LNCaP clone FGC (cell line): ENCODE data around the gene SGO2.
A peak's percentile ranks its signal among the peaks of the same experiment; 100 is the strongest.

Experiments used
- DNase-seq: peaks from one replicate; pipeline ENCODE4 v3.0.0-alpha.2; 2011; ENCODE audit warnings: low read depth
- H3K4me3 ChIP-seq: 2 replicates; pipeline ENCODE4 v1.5.1; 2011; ENCODE audit warnings: mild to moderate bottlenecking, low read depth, low read length, control low read depth
- TF ChIP-seq, protein P1 (sequence below): IDR thresholded peaks from 2 replicates; pipeline ENCODE4 v1.5.1; 2012; ENCODE audit warnings: mild to moderate bottlenecking; ENCODE audit not compliant: control insufficient read depth, insufficient read depth; ENCODE audit errors: extremely low read depth

SGO2 gene

DNA sequence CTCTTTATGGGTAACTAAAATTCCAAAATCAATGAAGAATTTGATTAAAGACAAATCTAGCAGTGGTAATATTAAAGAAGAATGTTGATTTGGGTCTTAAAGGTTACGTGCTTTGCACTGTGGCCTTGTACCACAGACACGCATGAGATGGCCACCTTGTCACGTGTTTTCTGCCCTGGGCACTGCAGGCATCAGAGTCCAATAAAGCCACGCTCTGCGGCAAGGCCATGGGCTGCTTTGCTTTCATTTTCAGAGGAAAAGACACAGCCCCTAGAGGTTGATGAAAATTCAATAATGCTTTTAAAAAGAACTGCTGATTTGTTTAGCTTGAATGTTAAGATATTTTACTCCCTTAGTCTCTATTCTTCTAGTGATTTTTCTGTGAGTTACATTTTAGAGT is 90.2 kb downstream of the SGO2 start:
- TF ChIP-seq, protein P1, sequence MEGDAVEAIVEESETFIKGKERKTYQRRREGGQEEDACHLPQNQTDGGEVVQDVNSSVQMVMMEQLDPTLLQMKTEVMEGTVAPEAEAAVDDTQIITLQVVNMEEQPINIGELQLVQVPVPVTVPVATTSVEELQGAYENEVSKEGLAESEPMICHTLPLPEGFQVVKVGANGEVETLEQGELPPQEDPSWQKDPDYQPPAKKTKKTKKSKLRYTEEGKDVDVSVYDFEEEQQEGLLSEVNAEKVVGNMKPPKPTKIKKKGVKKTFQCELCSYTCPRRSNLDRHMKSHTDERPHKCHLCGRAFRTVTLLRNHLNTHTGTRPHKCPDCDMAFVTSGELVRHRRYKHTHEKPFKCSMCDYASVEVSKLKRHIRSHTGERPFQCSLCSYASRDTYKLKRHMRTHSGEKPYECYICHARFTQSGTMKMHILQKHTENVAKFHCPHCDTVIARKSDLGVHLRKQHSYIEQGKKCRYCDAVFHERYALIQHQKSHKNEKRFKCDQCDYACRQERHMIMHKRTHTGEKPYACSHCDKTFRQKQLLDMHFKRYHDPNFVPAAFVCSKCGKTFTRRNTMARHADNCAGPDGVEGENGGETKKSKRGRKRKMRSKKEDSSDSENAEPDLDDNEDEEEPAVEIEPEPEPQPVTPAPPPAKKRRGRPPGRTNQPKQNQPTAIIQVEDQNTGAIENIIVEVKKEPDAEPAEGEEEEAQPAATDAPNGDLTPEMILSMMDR: no peak
- DNase-seq: no peak
- H3K4me3 ChIP-seq: no peak overlapping the region

- DNase-seq: no peak
- no peak overlapping the region for H3K4me3 ChIP-seq
- TF ChIP-seq, protein P1: no peak
Observed at GRCh38 chr2:200616656-200617055, 90.6 kb downstream of the SGO2 start.

GRCh38 chr2:200617156-200618053 is 91.4 kb downstream of the SGO2 start:
- no peak for DNase-seq
- TF ChIP-seq, protein P1: no peak
- no peak overlapping the region for H3K4me3 ChIP-seq

- DNase-seq: no peak
- no peak overlapping the region for H3K4me3 ChIP-seq
- TF ChIP-seq, protein P1: no peak
Observed at GRCh38 chr2:200618054-200618419, 92.0 kb downstream of the SGO2 start.

GRCh38 chr2:200618590-200619021 is 92.6 kb downstream of the SGO2 start:
- no peak for DNase-seq
- H3K4me3 ChIP-seq: no peak overlapping the region
- TF ChIP-seq, protein P1: peak; percentile 41

GRCh38 chr2:200619279-200619678 is 93.3 kb downstream of the SGO2 start:
- no peak overlapping the region for H3K4me3 ChIP-seq
- no peak for DNase-seq
- TF ChIP-seq, protein P1: no peak
